Brain microvascular endothelial cell (primary cell): Measurements from ENCODE around the gene TULP4.
"Not testable (repeated sequence)": the region's sequence is repeated elsewhere in the genome, so short reads cannot be mapped to it uniquely, and the experiment has no call there.

Experiments
- DNase-seq: peaks from one replicate; pipeline ENCODE4 v3.0.0-alpha.2; 2020
- H3K27ac ChIP-seq: fragments of 250-450 bp; sonication (Bioruptor Pico); 2 replicates; pipeline ENCODE4 v1.5.1; 2020; ENCODE audit warnings: mild to moderate bottlenecking, moderate library complexity
- H3K27me3 ChIP-seq: fragments of 250-450 bp; sonication (Bioruptor Pico); replicated peaks from 2 replicates; pipeline ENCODE4 v1.5.1; 2020; ENCODE audit warnings: mild to moderate bottlenecking
- H3K36me3 ChIP-seq: fragments of 250-450 bp; sonication (Bioruptor Pico); replicated peaks from 2 replicates; pipeline ENCODE4 v1.5.1; 2020; ENCODE audit warnings: mild to moderate bottlenecking
- H3K4me3 ChIP-seq: 2 replicates; pipeline ENCODE4 v1.5.1; 2011; ENCODE audit warnings: low read depth, mild to moderate bottlenecking, control low read depth, low read length, moderate library complexity
- in situ Hi-C: cut with HindIII; loops from 2 replicates; pipeline ENCODE4 v1.10.0; 2017; ENCODE audit warnings: low sequenced_read_pairs, low pct_ligation_motif_present
- TF ChIP-seq, protein P1 (sequence below): IDR thresholded peaks from 2 replicates; pipeline ENCODE4 v1.5.1; 2011; ENCODE audit warnings: low read depth, mild to moderate bottlenecking, moderate library complexity, low read length, control low read depth, inconsistent platforms; ENCODE audit errors: missing control alignments

Gene TULP4

GRCh38 chr6:158467923-158468322 lies 155.7 kb downstream of the TULP4 start:
- H3K4me3 ChIP-seq = no peak overlapping the region
- no peak for DNase-seq
- H3K36me3 ChIP-seq = no peaks in the 10 kb centered on the region
- in situ Hi-C loops = no loop called here
- H3K27ac ChIP-seq = no peak overlapping the region
- no peaks in the 10 kb centered on the region for H3K27me3 ChIP-seq
- TF ChIP-seq, protein P1, sequence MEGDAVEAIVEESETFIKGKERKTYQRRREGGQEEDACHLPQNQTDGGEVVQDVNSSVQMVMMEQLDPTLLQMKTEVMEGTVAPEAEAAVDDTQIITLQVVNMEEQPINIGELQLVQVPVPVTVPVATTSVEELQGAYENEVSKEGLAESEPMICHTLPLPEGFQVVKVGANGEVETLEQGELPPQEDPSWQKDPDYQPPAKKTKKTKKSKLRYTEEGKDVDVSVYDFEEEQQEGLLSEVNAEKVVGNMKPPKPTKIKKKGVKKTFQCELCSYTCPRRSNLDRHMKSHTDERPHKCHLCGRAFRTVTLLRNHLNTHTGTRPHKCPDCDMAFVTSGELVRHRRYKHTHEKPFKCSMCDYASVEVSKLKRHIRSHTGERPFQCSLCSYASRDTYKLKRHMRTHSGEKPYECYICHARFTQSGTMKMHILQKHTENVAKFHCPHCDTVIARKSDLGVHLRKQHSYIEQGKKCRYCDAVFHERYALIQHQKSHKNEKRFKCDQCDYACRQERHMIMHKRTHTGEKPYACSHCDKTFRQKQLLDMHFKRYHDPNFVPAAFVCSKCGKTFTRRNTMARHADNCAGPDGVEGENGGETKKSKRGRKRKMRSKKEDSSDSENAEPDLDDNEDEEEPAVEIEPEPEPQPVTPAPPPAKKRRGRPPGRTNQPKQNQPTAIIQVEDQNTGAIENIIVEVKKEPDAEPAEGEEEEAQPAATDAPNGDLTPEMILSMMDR = no peak

- Histone ChIP-seq H3K27me3 (no peaks in the 10 kb centered on the region), H3K36me3 (no peaks in the 10 kb centered on the region), H3K4me3 (no peak overlapping the region), H3K27ac (no peak overlapping the region)
- TF ChIP-seq, protein P1 = peak; percentile 31
- DNase-seq = no peak
- in situ Hi-C loops = no loop called here
These were observed 156.4 kb downstream of the TULP4 start for GRCh38 chr6:158468666-158469065.

GRCh38 chr6:158470023-158470422 lies 157.8 kb downstream of the TULP4 start:
- in situ Hi-C loops, H3K36me3 ChIP-seq, H3K27ac ChIP-seq, H3K4me3 ChIP-seq, H3K27me3 ChIP-seq, DNase-seq: not testable (repeated sequence)

GRCh38 chr6:158471339-158471738 lies 159.1 kb downstream of the TULP4 start:
- TF ChIP-seq, protein P1 = no peak
- Histone ChIP-seq H3K27ac (no peak overlapping the region), H3K4me3 (no peak overlapping the region), H3K27me3 (no peaks in the 10 kb centered on the region), H3K36me3 (no peaks in the 10 kb centered on the region)
- DNase-seq = no peak
- in situ Hi-C loops = no loop called here

DNA sequence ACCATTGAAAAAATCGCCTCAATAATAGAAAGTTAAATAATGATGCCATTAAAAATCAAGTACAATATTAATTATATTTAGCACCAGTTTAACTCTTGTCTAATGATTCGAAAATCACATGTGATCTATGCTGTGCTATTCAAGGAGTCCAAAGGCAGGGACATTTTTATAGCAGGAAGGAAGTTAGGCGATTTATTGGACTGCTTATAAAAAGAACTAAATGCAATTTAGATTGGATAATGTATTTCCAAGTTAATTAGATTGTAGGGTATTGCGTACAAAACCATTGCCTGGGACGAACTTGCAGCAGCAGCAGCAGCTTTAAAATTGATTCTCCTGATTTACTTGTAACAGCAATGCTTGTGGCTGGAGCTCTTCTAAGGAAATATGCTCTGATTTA lies 160.2 kb downstream of the TULP4 start:
- no peak overlapping the region for H3K4me3 ChIP-seq
- H3K27me3 ChIP-seq = no peaks in the 10 kb centered on the region
- in situ Hi-C loops = no loop called here
- H3K27ac ChIP-seq = no peak overlapping the region
- TF ChIP-seq, protein P1 = no peak
- no peaks in the 10 kb centered on the region for H3K36me3 ChIP-seq
- DNase-seq = no peak

- in situ Hi-C loops = no loop called here
- Histone ChIP-seq H3K4me3 (no peak overlapping the region), H3K27ac (peak overlapping the region; percentile 60), H3K27me3 (no peaks in the 10 kb centered on the region), H3K36me3 (peaks cover 3% of the 10 kb centered on the region)
- peak; percentile 18 for DNase-seq
- TF ChIP-seq, protein P1 = no peak
These were observed 162.7 kb downstream of the TULP4 start for GRCh38 chr6:158474961-158475343.
